HG03066 (cell line): ENCODE data around the gene PTP4A2.
"Not testable (repeated sequence)": the region's sequence is repeated elsewhere in the genome, so short reads cannot be mapped to it uniquely, and the experiment has no call there.

Source experiments
- ATAC-seq: cut with Tn5 transposase; IDR thresholded peaks from one replicate; pipeline ENCODE4 v1.9.1; 2021; ENCODE audit warnings: low read depth; ENCODE audit not compliant: unreplicated experiment

The PTP4A2 gene

GRCh38 chr1:31926252-31926651 is 11.9 kb downstream of the PTP4A2 start:
- ATAC-seq, result no peak

GRCh38 chr1:31925824-31926223 is 12.3 kb downstream of the PTP4A2 start:
- not testable (repeated sequence) for ATAC-seq

GRCh38 chr1:31924839-31925238 is 13.3 kb downstream of the PTP4A2 start:
- no peak for ATAC-seq

- no peak for ATAC-seq
Measured at GRCh38 chr1:31923901-31924535, 14.2 kb downstream of the PTP4A2 start.

- no peak for ATAC-seq
Measured at GRCh38 chr1:31920956-31921355, 17.2 kb downstream of the PTP4A2 start.

- ATAC-seq, result no peak
Measured at GRCh38 chr1:31919591-31919990, 18.6 kb downstream of the PTP4A2 start.

- ATAC-seq, result no peak
Measured at GRCh38 chr1:31915438-31915837, 22.7 kb downstream of the PTP4A2 start.

- ATAC-seq, result no peak
Measured at GRCh38 chr1:31913968-31914367, 24.2 kb downstream of the PTP4A2 start.

- no peak for ATAC-seq
Measured at GRCh38 chr1:31912839-31913239, 25.3 kb downstream of the PTP4A2 start.

GRCh38 chr1:31911994-31912780 is 26.0 kb downstream of the PTP4A2 start:
- no peak for ATAC-seq

- no peak for ATAC-seq
Measured at GRCh38 chr1:31910933-31911332, 27.2 kb downstream of the PTP4A2 start.

- ATAC-seq, result no peak
Measured at GRCh38 chr1:31909691-31910090, 28.5 kb downstream of the PTP4A2 start.

GRCh38 chr1:31906557-31906956 is 31.6 kb downstream of the PTP4A2 start:
- no peak for ATAC-seq

- ATAC-seq, result no peak
Measured at GRCh38 chr1:31905681-31906080, 32.5 kb downstream of the PTP4A2 start.

- ATAC-seq, result no peak
Measured at GRCh38 chr1:31905093-31905509, 33.1 kb downstream of the PTP4A2 start.

GRCh38 chr1:31904339-31905092 is 33.7 kb downstream of the PTP4A2 start:
- no peak for ATAC-seq

- ATAC-seq, result no peak
Measured at GRCh38 chr1:31902510-31902860, 35.7 kb downstream of the PTP4A2 start.

- ATAC-seq, result no peak
Measured at GRCh38 chr1:31901838-31902509, 36.2 kb downstream of the PTP4A2 start.

- no peak for ATAC-seq
Measured at GRCh38 chr1:31900790-31901189, 37.4 kb downstream of the PTP4A2 start.

- ATAC-seq, result no peak
Measured at GRCh38 chr1:31897526-31898100, 40.6 kb downstream of the PTP4A2 start.
